ENCODE measurements around the gene SLC35E3.
"Not testable (repeated sequence)": the region's sequence is repeated elsewhere in the genome, so short reads cannot be mapped to it uniquely, and the experiment has no call there.

Gene SLC35E3

DNA sequence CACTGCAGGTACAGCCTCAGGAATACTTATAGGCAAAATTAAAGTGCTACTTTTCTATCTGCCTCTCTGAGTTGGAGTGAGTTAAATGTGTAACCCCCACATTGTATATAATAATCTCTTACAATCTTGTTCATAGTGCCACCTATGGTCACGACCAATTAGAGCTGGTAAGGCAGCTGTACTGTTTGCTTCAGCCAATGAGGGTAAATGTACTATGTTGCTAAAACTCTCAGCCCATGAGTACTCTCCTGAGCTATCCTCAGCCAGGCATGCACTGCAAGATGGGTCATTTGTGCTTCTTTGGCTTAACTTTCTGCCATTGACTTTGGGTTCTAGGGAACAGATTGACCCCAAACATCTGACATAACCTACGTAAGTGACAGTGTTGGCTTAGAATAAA lies 47.0 kb downstream of the SLC35E3 start:
- Mint-ChIP-seq H3K27ac (no peak overlapping the region), H3K4me3 (no peak overlapping the region), H3K36me3 (ENCODE audit: low read depth) (no peaks in the 10 kb centered on the region), H3K4me1 (ENCODE audit: low read depth) (peaks cover 12% of the 10 kb centered on the region), H3K9me3 (no peaks in the 10 kb centered on the region), H3K27me3 (no peaks in the 10 kb centered on the region)
- intact Hi-C loops (cut with micrococcal nuclease) = no loop called here

DNA sequence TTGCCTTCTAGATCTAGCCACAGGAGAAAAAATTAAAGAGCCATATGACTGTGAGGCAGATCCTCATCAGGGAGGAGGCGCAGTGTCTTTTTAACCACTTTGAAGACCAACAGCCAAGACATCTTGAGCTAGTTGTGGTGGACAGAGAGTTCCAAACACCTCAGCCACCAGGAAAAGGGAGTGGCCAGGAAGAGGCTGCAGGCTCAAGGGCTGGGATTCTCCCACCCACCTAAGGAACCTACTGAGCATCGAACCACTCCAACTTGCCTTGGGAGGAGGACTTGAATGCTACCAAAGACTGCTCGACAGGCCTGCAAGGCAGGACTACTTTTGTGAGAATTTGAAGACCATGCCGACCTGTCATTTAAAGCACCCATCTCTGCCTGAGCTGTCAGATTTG lies 47.5 kb downstream of the SLC35E3 start:
- intact Hi-C loops (cut with micrococcal nuclease) = no loop called here
- H3K9me3 Mint-ChIP-seq = no peaks in the 10 kb centered on the region
- H3K36me3 Mint-ChIP-seq (ENCODE audit: low read depth) = no peaks in the 10 kb centered on the region
- H3K4me3 Mint-ChIP-seq = no peak overlapping the region
- no peaks in the 10 kb centered on the region for H3K27me3 Mint-ChIP-seq
- H3K27ac Mint-ChIP-seq = no peak overlapping the region
- H3K4me1 Mint-ChIP-seq (ENCODE audit: low read depth) = peaks cover 10% of the 10 kb centered on the region

DNA sequence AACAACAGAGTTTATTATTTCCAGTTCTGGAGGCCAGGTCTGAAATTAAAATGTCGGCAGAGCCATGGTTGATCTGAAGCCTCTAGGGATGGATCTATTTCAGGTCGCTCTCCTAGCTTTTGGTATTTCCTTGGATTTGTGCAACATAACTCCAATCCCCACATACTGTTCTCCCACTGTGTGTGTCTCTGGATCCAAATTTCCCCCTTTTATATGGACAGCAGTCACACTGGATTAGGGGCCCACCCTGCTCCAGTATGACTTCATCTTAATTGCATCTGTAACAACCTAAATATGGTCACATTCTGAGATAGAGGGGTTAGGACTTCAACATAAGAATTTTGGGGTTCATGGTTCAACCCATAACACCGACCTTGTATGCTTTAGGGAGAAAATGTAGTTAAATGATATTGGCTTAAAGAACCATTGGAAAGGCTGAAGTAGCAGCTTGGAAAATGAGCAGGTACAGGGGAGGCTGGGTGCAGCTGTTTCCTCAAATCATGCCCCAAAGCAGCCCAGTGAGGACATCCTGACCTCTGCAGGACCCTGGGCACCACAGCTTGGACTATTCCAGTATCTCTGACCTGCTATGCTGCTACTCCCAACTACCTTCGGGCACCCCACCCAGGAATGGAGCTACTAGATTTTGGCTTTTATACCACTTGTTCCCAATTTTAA lies 48.1 kb downstream of the SLC35E3 start:
- peaks cover 5% of the 10 kb centered on the region for H3K4me1 Mint-ChIP-seq (ENCODE audit: low read depth)
- H3K9me3 Mint-ChIP-seq = no peaks in the 10 kb centered on the region
- no peaks in the 10 kb centered on the region for H3K36me3 Mint-ChIP-seq (ENCODE audit: low read depth)
- no peak overlapping the region for H3K4me3 Mint-ChIP-seq
- no peak overlapping the region for H3K27ac Mint-ChIP-seq
- H3K27me3 Mint-ChIP-seq = no peaks in the 10 kb centered on the region
- intact Hi-C loops (cut with micrococcal nuclease) = no loop called here

DNA sequence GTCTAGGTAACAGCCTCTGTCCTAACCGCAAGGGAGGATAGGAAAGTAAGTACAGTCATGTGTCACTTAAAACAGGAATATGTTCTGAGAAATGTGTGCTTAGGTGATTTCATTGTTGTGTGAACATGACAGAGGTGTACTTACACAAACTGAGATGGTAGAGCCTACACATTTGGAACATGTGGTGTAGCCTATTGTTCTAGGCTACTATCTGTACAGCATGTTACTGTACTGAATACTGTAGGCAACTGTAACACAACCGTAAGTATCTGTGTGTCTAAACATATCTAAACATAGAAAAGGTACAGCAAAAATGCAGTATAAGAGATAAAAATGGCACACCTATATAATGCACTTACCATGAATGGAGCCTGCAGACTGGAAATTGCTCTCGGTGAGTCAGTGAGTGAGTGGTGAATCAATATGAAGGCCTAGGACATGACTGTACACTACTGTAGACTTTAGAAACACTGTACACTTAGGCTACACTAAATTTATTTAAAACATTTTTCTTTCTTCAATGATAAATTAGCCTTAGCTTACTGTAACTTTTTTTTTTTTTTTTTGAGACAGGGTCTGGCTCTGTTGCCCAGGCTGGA lies 48.8 kb downstream of the SLC35E3 start:
- peaks cover 2% of the 10 kb centered on the region for H3K4me1 Mint-ChIP-seq (ENCODE audit: low read depth)
- intact Hi-C loops (cut with micrococcal nuclease) = no loop called here
- H3K36me3 Mint-ChIP-seq (ENCODE audit: low read depth) = no peaks in the 10 kb centered on the region
- no peaks in the 10 kb centered on the region for H3K27me3 Mint-ChIP-seq
- H3K27ac Mint-ChIP-seq = no peak overlapping the region
- no peak overlapping the region for H3K4me3 Mint-ChIP-seq
- no peaks in the 10 kb centered on the region for H3K9me3 Mint-ChIP-seq

DNA sequence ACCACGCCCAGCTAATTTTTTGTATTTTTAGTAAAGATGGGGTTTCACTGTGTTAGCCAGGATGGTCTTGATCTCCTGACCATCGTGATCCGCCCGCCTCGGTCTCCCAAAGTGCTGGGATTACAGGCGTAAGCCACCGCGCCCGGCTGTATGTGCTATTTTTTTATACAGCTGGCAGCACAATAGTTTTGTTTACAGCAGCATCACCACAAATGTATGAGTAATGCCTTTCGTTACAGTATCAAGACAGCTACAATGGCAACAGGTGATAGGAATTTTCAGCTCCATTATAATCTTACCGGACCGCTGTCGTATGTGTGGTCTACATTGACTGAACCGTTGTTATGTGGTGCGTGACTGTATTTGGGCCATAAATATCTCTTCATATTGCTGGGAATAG lies 50.4 kb downstream of the SLC35E3 start:
- H3K27me3 Mint-ChIP-seq = no peaks in the 10 kb centered on the region
- no peak overlapping the region for H3K4me3 Mint-ChIP-seq
- no peak overlapping the region for H3K27ac Mint-ChIP-seq
- intact Hi-C loops (cut with micrococcal nuclease) = no loop called here
- H3K9me3 Mint-ChIP-seq = no peaks in the 10 kb centered on the region
- peaks cover 6% of the 10 kb centered on the region for H3K4me1 Mint-ChIP-seq (ENCODE audit: low read depth)
- H3K36me3 Mint-ChIP-seq (ENCODE audit: low read depth) = no peaks in the 10 kb centered on the region

DNA sequence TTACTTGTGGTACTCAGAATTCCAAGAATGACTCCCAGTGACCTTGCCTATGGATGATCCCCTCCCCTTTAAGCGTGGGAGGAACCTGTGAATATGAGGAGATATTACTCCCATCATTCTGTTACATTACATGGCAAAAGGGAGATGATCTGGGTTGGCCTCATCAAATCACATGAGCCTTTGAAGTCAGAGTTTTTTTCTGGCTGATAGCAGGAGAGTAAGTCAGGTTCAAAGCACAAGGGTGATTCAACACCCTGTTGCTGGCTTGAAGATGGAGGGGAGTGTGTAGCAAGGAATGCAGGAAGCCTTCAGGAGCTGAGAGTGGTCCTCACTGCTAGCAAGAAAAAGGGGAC lies 52.9 kb downstream of the SLC35E3 start:
- intact Hi-C loops (cut with micrococcal nuclease) = no loop called here
- Mint-ChIP-seq H3K36me3 (ENCODE audit: low read depth) (no peaks in the 10 kb centered on the region), H3K4me1 (ENCODE audit: low read depth) (peaks cover 6% of the 10 kb centered on the region), H3K27me3 (no peaks in the 10 kb centered on the region), H3K9me3 (no peaks in the 10 kb centered on the region), H3K27ac (no peak overlapping the region), H3K4me3 (no peak overlapping the region)

DNA sequence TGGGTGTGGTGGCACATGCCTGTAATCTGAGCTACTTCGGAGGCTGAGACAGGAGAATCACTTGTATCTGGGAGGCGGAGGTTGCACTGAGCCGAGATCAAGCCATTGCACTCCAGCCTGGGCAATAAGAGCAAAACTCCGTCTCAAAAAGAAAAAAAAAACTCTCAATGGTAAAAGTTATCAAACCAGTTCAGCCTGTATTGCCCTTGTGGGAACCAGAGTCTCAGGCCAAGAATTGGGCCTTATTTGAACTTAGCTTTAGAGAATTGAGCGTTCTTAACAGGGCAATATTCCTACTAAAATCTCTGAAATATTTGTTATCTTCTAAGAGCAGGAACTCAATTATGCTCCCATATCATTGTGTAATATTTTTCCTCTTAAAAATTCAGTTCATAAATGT lies 54.3 kb downstream of the SLC35E3 start:
- Mint-ChIP-seq H3K4me3 (no peak overlapping the region), H3K27me3 (no peaks in the 10 kb centered on the region), H3K9me3 (no peaks in the 10 kb centered on the region), H3K36me3 (ENCODE audit: low read depth) (no peaks in the 10 kb centered on the region), H3K27ac (no peak overlapping the region), H3K4me1 (ENCODE audit: low read depth) (peaks cover 6% of the 10 kb centered on the region)
- intact Hi-C loops (cut with micrococcal nuclease) = no loop called here

DNA sequence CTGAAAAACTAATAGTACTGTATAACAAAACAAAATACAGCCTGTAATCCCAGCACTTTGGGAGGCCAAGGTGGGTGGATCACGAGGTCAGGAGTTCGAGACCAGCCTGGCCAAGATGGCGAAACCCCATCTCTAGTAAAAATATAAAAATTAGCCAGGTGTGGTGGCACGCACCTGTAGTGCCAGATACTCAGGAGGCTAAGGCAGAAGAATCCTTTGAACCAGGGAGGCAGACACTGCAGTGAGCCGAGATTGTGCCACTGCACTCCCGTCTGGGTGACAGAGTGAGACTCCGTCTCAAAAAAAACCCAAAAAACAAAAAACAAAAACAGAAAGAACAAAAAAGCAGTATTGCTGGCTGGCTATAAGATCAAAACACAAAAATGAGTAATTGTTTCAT lies 55.1 kb downstream of the SLC35E3 start:
- H3K27ac Mint-ChIP-seq; H3K27me3 Mint-ChIP-seq; H3K4me3 Mint-ChIP-seq; H3K9me3 Mint-ChIP-seq; H3K4me1 Mint-ChIP-seq (ENCODE audit: low read depth); intact Hi-C loops (cut with micrococcal nuclease); H3K36me3 Mint-ChIP-seq (ENCODE audit: low read depth): not testable (repeated sequence)

DNA sequence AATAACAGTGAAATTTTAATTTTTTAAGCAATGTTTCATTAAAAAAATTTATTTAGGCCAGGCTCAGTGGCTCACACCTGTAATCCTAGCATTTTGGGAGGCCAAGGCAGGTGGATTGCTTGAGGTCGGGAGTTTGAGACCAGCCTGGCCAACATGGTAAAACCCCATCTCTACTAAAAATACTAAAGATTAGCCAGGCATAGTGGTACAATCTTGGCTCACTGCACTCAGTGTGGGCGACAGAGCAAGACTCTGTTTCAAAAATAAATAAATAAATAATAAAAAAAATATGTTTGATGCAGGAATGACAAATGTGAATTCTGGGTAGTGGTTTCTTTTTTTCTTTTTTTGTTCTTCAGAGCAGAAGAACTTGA lies 56.4 kb downstream of the SLC35E3 start:
- H3K27ac Mint-ChIP-seq; H3K4me3 Mint-ChIP-seq; intact Hi-C loops (cut with micrococcal nuclease); H3K9me3 Mint-ChIP-seq; H3K27me3 Mint-ChIP-seq; H3K36me3 Mint-ChIP-seq (ENCODE audit: low read depth); H3K4me1 Mint-ChIP-seq (ENCODE audit: low read depth): not testable (repeated sequence)

DNA sequence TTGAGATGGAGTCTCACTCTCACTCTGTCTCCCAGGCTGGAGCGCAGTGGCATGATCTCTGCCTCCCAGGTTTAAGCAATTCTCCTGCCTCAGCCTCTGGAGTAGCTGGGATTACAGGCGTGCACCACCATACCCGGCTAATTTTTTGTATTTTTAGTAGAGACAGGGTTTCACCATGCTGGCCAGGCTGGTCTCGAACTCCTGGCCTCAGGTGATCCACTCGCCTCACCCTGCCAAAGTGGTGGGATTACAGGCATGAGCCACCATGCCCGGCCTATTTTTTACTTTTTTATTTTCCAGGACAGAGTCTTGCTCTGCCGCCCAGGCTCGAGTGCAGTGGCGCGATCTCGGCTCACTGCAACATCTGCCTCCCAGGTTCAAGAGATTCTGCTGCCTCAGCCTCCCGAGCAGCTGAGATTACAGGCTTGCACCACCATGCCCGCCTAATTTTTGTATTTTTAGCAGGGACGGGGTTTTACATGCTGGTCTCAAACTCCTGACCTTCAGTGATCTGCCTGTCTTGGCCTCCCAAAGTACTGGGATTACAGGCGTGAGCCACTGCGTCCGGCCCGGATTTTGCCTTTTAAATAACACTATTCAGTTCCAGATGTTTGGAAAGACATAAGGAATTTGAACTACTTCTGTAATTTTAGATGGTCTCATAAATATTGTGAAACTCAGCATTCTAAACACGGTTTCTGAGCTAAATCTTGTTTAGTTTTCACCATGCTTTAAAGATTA lies 57.1 kb downstream of the SLC35E3 start:
- H3K9me3 Mint-ChIP-seq; H3K36me3 Mint-ChIP-seq (ENCODE audit: low read depth); H3K27me3 Mint-ChIP-seq; intact Hi-C loops (cut with micrococcal nuclease); H3K4me3 Mint-ChIP-seq; H3K27ac Mint-ChIP-seq: not testable (repeated sequence)
- H3K4me1 Mint-ChIP-seq (ENCODE audit: low read depth) = peaks cover 11% of the 10 kb centered on the region

DNA sequence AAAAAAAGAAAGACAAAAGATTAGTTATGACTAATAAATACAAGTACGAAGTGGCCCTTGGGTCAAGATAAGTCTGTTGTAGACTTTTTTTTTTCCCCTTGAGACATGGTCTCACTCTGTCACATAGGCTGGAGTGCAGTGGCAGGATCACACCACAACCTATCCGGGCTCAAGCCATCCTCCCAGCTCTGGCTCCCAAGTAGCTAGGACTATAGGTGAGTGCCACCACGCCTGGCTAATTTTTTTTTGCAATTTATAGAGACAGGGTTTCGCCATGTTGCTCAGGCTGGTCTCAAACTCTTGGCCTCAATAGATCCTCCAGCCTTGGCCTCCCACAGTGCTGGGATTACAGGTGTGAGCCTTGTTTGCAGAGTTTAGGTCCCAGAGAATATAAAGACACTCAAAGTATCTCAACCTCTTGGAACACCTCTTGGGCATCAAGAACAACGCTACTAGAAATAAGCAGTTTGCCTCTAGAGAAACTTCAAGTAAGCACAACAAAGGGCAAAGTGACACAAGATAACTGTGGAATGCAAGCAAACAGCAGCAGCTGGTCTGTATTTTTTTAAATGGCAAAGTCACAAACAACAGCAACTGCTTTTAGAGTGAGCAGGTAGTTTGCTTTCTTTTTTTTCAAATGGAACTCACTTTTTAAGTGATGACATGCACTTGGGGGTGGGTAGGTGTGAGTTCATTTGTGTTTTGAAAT lies 58.1 kb downstream of the SLC35E3 start:
- no peak overlapping the region for H3K27ac Mint-ChIP-seq
- intact Hi-C loops (cut with micrococcal nuclease) = no loop called here
- no peak overlapping the region for H3K4me3 Mint-ChIP-seq
- H3K9me3 Mint-ChIP-seq = no peaks in the 10 kb centered on the region
- peaks cover 13% of the 10 kb centered on the region for H3K36me3 Mint-ChIP-seq (ENCODE audit: low read depth)
- H3K27me3 Mint-ChIP-seq = no peaks in the 10 kb centered on the region
- H3K4me1 Mint-ChIP-seq (ENCODE audit: low read depth) = peaks cover 11% of the 10 kb centered on the region

DNA sequence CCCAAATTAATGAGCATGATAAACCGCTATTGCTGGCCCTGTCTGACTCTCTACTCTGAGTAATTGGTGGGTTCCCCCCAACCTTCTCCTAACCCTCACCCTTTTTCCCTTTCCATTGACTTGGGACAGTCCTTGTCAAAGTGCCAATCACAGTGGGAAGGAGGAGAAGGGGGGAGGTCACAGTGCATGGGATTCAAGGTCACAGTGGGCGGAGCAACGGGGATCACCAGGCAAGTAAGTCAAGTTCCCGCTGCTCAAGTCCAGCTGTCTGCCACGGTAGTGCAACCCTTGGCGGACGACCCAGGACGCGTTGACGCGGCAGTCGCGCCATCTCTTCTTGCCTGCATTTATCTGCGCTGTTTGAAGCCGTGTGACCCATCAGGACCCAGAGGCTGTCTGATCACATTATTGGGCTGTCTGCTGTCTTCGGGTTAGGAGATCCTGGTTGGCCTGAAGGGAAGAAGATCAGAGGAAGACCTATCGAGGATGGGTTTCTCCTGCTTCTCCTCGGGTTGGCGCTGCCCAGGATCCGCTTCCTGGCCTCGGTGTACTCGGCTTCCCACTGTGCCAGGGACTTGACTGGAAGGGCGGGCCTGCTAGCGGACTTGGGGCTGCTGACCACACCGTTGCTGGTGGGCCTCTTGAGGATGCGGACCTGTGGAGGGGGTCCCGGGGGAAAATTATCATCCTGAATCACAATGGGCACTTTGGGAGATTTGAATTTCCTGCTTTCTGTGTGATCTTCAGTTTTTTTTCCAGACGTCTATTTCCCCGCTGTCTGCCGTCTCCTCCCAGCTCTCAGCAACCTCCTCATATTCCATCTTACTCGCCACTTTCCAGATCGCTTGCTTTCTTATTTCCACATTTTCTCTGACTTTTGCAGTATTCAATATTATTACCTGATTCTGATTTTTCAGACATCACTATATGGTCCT lies 58.9 kb downstream of the SLC35E3 start:
- no peaks in the 10 kb centered on the region for H3K9me3 Mint-ChIP-seq
- H3K4me3 Mint-ChIP-seq = no peak overlapping the region
- no peaks in the 10 kb centered on the region for H3K27me3 Mint-ChIP-seq
- intact Hi-C loops (cut with micrococcal nuclease) = loop anchor here (5.0 kb wide), 1 partner anchor 33 kb away; no protein-coding TSS in a partner anchor
- peaks cover 7% of the 10 kb centered on the region for H3K4me1 Mint-ChIP-seq (ENCODE audit: low read depth)
- no peak overlapping the region for H3K27ac Mint-ChIP-seq
- peaks cover 21% of the 10 kb centered on the region for H3K36me3 Mint-ChIP-seq (ENCODE audit: low read depth)

DNA sequence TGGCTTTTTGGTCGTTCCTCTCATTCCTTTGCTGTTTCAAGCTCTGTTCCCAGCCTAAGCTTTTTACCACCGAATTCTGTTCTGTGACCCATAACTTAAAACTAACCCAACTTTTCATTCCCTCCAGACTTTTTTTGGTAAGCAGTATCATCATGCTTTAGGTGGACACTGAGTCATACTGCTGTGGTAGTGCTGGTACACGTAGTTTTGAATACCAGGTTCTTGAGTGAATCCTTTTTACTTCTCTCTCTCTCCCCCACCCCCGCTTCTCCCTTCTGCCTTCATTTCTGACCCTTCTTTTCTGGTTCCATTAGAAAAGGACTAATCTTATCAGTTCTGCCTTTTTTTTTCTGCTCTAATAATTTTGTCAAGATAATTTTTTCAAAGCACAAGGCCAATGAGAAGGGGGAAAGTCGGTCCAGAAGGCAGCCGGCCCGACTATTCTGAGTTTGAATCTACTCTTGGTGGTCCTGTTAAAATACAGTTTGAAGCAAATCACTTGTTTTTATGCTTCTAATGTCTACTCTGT lies 59.7 kb downstream of the SLC35E3 start:
- H3K27me3 Mint-ChIP-seq = no peaks in the 10 kb centered on the region
- intact Hi-C loops (cut with micrococcal nuclease) = loop anchor here (5.0 kb wide), 1 partner anchor 33 kb away; no protein-coding TSS in a partner anchor
- H3K36me3 Mint-ChIP-seq (ENCODE audit: low read depth) = peaks cover 28% of the 10 kb centered on the region
- peaks cover 7% of the 10 kb centered on the region for H3K4me1 Mint-ChIP-seq (ENCODE audit: low read depth)
- H3K27ac Mint-ChIP-seq = no peak overlapping the region
- no peak overlapping the region for H3K4me3 Mint-ChIP-seq
- H3K9me3 Mint-ChIP-seq = no peaks in the 10 kb centered on the region

Measured in dendritic cell treated with granulocyte-macrophage colony-stimulating factor and Interleukin-4, amounts not matched to agents 40 ng/mL and 50 ng/mL, for 4 days (primary cell).